Embryonic facial prominence (tissue), 1 donor: ENCODE data around the gene NR3C2.
"Not testable (repeated sequence)": the region's sequence is repeated elsewhere in the genome, so short reads cannot be mapped to it uniquely, and the experiment has no call there.

ENCODE experiments used
- DNase-seq: peaks from one replicate; pipeline ENCODE4 v3.0.0-alpha.2; 2016; ENCODE audit errors: extremely low spot score

NR3C2 gene

DNA sequence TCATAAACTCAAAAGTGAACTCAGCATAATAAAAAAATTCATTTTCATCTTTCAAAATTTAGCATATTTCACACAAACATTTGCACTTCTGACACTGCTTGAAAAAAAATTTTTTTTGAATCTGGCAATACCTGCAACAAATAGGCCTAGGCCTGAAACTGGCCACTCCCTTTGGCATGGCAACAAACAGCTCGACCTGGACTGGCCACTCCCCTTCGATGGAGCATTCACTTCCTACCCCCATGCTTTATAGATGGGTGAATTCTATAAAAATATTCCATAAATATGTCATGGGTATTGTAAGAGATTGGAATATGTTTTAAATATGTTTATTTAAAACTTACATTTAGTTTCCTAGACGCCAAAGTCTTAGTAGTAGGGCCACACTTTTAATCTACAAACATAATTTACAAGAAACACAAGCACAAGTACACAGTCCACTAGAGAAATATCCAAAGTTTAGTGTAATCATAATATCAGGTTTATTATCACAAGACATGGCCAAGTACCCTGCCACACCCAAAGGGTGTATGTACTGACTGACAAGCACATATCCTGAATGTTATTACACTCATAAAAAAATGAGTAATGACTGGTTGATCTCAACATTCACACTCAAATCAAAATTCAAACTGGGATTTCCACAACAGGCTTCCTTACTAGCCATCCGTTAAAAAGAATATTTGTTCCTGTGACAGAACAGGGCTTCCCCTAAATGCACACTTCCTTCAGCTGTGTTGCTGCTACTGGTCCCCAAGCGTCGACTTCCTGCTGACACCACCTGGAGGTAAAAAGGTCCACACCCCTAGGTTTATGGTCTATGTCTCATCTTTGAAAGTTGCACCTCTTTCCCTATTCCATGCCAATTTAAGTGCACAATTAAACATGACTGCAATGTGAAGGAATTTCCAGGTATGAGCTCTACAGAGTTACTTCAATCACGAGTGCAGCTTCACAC is 271.5 kb downstream of the NR3C2 start:
- no peak for DNase-seq

DNA sequence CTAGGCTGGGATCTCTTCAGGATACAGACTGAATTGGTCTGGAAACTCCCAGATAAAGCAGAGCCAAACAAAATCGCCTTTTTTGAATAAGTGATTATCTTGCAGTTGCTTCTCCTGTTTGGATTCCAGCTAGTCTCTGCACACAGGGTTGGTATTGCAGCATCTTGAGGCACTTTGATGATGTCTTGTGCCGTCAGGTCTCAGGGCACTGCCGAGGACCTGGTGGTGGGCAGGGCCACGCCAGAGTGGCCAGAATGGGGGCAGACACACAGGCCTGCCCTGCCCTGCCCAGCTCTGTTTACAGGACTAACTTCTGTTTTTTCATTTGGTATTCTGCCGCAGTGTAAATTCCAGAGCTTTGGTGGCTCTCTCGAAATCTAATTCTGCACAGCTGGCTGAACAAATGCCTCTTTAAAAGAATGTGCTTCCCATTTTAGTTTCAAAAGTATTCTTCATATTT is 276.1 kb downstream of the NR3C2 start:
- DNase-seq: no peak

DNA sequence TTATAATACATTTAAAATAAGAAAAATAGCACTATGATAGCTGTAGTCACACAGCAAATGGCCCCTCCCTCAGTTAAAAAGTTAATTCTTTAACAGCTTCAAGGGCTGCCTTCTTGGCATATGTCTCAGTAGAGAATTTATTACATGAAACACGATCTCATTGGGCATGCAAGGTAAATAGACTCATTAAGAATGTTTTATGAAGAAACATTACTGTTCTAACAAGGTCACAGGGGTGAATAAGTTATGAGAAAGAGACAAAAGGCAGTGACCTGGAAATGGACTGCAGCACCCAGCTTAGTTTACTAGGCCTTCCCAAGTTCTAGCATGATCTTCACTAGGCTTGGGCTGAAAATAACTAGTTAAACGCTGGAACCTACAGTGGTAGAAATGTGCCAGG is 277.7 kb downstream of the NR3C2 start:
- no peak for DNase-seq

DNA sequence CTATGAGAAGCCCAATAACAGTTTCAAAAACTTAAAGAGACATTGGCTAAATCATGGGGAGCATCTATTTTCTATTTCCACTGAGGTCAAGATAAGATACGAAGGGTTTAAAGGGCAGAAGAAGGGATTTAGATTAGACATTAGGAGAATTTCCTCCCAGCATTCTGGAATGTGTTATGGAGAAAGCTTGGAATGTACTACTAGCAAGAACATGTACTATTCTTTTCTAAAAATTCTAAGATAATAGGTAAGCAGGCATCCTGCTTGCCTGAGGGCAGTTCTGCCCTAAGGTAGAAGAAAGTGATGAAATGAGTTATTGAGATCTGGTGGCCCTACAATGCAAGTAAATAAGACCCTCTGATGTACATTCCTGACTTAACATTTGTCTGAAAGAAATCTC is 279.2 kb downstream of the NR3C2 start:
- DNase-seq: no peak

DNA sequence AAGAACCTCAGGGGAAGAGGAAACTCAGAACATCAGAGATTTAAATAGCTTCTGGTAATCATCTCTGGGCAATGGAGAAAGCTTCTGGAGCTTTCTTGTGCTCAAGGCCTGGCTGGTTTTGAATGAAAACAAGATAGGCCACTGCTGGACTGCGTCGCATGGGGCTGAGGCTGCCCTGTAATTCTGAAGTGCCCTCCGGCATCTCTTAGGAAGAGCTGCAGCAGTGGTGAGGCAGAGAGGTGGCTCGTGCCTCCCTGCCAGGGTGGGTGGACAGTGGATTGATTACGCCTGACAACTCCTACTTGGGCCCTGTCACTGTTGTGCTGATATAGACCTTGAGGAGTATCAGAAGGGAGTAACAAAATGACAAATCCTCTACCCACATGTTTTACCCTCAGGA is 279.7 kb downstream of the NR3C2 start:
- DNase-seq: no peak

DNA sequence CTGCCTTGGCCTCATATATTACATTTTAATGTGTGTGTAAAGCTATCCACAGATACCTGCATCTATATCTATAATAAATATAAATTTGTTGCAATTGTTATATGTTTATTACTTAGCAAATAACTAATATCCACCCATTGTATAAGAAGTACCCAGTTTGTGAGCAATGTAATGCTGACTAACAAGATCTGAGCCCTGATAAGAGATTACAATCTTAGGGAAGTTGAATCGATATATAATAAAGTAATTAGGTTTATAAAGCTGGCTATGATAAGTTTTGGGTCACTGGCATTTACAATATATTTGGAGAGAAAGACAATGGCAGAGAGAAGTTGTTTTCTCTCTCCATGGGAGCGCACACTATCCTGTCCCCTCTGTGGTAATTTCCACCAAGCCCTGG is 280.6 kb downstream of the NR3C2 start:
- DNase-seq: no peak

DNA sequence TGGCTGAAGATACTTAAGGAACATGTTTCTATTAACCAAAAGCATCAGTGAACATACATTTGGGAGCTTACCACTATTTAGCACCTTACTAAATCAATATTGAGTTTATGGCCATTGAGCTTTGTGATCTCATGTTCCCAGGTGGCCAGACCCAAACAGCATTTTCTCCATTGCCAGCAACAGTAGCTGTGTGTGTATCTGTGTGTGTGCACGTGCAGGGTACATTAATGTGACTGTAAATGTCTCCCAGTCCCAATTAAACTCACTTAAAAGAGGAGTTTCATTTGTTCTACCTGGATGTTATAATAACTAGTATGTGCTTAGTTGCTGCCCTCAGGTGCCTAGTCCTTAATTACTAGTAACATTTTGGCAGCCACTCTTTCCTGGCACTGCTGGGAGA is 282.4 kb downstream of the NR3C2 start:
- no peak for DNase-seq

DNA sequence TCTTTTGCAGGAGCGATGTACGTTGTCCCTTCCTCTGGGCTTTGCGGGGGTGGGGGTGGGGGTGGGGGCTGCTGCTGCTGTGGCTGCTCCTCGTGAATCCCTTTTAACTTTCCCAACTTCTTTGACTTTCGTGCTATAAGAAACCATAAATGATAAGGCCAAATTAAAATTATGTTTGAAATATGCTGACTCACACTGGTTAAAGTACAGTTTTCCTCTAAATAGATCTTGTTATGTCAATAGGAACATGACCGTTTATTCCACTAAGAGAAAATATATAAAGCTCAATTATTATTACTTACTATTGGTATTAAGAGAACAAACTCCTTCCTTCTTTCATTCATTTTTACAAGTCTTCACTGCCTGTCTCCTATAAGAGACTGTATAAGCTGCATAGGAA is 287.4 kb downstream of the NR3C2 start:
- DNase-seq: no peak

DNA sequence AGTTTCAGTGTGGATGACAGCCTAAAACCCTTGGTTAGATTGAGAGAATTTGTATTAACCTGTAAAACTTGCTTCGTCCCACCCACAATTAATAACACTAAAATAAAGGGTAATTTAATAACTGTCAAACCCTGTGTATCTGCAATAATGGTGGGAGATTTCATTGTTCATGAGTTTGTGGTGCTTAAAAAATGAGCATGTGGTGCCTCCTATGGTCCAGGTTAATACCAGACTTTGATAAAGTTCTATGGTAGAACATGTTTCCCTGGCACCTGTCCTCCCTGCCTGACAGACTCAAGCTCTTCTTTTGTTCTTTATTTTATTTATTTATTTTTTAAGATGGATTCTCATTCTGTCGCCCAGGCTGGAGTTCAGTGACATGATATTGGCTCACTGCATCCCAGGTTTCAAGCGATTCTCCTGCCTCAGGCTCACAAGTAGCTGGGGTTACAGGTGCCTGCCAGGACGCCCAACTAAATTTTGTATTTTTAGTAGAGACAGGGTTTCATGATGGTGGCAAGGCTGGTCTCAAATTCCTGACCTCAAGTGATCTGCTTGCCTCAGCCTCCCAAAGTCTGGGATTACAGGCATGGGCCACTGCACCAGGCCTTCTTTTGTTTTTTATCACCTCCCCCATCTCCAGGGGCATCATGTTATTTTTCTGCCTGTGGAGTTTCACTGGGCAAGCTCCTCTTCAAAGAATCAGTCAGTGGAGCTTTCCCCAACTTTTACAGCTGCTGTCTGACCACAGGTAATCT is 289.2 kb downstream of the NR3C2 start:
- DNase-seq: no peak

DNA sequence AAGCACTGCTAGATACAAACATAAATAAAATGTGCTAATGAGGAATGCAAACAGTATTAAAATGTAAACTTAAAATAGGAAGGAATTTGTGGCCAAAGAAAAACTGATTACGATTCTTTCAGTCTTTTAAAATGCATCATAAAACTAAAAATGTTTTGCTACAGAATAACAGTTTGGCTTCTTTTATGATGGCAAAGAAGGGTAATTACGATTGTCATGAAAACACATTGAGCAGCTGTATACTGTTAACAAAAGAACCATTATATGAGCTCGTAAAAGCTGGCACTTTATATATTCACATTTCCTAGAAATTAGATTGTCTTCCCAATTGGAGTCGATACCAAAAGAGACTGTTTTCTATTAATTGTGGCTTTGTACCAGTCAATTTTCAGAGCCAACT is 290.4 kb downstream of the NR3C2 start:
- DNase-seq: no peak

DNA sequence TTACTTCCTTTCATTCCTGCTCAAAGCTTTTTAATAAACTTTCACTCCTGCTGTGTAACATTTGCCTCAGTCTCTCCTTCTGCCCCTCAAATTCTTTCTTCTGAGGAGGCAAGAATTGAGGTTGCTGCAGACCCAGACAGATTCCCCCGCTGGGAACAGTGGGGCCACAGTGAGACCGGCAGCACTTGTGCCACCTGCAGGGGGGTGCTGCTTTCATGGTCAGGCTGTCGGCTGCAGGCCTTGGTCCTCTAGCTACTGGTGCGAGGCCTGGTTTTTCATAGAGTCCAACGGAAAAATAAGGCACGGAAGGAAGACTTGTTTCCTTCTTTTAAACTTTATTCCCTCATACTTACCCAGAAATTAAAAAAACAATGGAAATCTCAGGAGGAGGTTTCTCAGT is 296.7 kb downstream of the NR3C2 start:
- DNase-seq: no peak

DNA sequence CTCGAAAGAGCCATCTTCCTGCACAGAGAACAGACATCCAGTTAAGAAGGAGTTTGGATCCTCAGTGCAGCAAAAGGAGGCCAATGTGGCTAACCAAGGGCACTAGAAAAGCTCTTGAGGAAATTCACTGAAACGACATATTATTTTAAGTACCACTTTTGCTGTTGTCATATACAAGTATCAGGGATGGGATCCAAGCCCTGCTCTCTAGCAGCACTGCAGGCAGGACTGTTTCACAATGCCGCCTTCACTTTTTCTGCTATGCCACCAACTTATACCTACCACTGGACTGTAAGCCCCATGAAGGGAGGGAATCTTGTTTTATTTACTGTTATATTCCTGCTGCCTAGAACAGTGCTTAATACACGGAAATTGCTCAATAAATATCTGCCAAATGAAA is 299.0 kb downstream of the NR3C2 start:
- DNase-seq: no peak

DNA sequence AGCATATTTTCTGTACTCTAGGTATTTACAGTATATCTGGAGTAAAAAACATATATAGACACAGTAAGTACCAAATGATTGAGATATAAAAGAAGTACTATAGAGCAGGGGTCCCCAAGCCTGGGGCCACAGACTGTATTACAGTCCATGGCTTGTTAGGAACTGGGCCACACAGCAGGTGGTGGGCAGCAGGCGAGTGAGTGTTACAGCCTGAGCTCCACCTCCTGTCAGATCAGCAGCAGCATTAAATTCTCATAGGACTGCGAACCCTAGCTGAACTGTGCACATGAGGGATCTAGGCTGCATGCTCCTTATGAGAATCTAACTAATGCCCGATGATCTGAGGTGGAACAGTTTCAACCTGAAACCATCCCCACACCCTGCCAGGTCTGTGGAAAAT is 300.7 kb downstream of the NR3C2 start:
- DNase-seq: no peak

DNA sequence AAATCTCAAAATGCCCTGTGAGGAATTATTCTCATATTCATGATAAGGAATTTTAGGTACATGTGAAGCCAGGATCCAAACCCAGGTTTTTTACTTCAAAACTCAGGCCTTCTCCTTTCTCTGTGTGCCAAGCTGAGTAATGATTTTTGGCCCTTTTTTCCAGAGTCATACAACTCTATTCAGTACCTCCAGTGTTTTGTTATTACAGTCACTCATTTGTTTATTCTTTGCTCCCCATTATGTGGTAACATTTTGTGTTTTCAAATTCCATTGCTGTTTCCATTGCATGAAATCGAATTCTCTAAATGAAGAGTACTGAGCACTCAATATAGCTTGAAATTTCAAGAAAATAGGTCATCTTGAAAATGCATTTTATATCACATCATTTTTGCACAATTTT is 315.4 kb downstream of the NR3C2 start:
- no peak for DNase-seq

DNA sequence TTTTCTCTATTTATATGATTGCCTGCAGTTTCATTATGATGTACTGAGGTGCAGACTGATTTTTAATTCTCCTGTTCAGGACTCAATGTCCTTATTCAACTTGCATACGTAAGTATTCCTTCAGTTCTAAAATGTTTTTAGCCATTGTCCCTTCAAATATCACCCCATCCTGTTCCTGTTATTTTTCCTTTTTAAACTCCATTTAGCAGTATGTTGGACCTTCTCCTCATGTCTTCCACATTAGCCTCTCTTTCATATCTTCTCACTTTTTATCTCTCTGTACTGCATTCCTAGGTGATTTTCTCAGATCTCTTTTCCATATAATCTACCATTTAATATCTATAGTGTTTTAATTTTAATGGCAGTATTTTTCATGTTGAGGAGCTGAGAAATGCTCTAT is 317.7 kb downstream of the NR3C2 start:
- DNase-seq: no peak

DNA sequence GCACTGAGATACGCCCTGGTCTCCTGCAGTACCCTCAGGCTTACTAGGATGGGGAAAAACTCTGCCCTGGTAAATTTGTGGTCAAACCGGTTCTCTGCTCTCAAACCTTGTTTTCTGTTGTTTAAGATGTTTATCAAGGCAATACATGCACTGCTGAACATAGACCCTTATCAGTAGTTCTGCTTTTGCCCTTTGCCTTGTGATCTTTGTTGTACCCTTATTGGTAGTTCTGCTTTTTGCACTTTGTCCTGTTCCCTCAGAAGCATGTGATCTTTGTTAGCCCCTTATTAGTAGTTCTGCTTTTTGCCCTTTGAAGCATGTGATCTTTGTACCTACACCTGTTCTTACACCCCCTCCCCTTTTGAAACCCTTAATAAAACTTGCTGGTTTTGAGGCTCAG is 319.1 kb downstream of the NR3C2 start:
- DNase-seq: not testable (repeated sequence)

DNA sequence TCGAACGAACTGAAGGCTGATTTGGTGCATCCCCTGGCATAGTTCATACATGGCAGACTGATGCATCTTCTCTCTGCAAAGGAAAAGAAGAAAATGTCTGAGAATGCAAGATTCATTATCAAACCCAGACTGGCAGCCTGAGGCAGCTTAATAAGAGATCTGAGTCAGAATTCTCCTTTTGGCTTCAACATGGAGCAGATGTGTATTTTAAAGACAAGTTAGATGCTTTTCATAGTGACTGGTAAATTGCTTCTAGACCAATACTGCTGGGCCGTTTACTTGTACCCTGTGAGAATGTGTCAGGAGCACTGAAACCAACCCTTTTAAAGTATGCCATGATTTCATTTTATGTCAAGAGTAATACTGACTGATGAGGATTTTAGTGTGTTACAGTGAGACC is 322.0 kb downstream of the NR3C2 start:
- DNase-seq: no peak

DNA sequence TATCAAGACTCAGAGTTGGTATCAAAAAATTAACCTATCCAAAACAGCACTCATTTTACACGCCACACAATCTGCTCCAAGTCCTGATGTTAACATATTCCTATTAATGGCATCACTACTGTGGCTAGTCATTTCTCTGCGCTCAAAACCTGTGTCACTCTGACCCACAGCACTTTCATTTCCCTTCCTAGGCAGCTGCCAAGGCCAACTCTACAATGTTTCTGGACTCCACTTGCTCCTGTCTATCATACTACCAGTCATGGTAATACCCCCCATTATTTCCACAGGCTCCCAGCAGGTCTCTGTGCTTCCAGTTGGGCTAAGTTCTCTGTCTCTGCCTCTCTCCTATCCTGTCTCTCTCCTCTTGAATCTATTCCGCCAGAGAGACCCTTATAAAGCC is 323.6 kb downstream of the NR3C2 start:
- DNase-seq: no peak

DNA sequence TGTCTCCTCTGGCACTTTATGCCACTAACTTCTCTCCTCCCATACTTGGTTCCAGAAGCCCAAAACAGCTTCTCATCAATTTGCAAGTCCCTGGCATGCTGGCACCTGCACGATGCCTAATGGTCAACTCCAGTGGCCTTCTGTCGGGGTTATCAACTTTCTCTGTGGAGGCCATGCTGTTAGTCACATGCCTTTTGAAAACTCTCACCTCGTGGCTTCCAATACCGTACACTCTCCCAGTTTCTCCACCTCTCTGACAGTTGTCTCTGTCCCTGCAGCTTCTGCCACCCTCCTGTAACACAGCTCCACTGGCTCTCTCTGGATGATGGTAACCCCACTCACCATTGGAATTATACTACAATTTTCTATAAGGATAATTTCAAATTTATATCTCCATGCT is 324.0 kb downstream of the NR3C2 start:
- no peak for DNase-seq

DNA sequence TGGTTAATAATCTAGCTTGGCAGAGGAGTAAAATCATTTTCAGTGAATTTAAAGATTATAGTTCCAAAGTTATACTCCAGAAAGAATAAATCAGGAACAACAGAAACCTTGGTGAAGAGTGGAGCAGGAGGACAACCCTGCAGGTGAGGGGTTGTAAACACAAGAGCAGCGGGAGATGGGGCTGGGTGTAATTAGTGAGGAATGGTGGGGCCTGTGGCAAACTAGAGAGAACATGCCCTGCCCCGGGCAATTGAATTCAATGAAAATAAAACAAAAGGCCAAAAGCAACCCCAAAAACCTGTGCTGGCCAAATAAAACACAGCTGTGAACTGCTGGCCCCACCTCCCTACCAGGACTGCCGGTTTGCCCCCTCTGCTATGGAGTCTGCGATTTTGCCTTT is 325.2 kb downstream of the NR3C2 start:
- DNase-seq: no peak

DNA sequence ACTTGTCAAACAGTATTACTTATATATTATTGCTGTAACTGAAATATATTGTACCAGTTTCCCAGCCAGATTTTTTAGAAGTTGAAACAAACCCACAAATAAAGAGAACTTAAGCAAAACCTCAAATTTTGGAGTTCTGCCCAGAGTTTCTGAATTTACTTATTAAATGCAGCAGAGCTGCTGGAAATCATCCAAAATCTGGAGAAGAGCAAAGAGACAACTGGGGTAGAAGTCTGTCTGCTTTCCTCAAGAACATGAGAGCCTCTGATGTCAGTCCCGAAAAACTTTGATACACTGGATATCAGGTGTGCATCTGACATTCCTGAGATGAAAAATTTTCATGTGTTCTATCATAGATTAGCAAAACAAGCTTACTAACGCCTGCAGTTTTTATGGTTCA is 325.9 kb downstream of the NR3C2 start:
- DNase-seq: peak; percentile 75

DNA sequence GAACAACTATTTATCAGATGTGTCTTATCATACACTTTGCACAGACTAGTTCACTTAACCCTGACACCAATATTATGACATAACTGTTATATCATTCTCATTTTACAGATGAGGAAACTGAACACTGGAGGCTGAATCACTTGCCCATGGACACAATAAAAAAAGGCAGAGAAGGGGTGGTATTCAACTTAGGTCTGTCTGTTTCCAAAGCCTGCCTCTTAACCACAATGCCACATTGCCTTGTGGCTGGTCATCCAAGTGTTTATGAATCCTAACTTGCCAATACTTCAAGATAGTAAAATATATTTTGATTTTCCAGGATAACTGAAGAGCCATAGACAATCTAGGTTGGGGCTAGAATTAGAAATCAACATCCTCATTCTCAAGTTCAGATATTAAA is 327.8 kb downstream of the NR3C2 start:
- DNase-seq: no peak
